Measurements from ENCODE around the gene PDE6G. TPM values are rescaled to one million over a fixed set of nuclear protein-coding genes. Genes with fewer than 3 reads are reported as not detected.

The PDE6G gene
- total RNA-seq, 1 donor from 2014 or later: not detected

DNA sequence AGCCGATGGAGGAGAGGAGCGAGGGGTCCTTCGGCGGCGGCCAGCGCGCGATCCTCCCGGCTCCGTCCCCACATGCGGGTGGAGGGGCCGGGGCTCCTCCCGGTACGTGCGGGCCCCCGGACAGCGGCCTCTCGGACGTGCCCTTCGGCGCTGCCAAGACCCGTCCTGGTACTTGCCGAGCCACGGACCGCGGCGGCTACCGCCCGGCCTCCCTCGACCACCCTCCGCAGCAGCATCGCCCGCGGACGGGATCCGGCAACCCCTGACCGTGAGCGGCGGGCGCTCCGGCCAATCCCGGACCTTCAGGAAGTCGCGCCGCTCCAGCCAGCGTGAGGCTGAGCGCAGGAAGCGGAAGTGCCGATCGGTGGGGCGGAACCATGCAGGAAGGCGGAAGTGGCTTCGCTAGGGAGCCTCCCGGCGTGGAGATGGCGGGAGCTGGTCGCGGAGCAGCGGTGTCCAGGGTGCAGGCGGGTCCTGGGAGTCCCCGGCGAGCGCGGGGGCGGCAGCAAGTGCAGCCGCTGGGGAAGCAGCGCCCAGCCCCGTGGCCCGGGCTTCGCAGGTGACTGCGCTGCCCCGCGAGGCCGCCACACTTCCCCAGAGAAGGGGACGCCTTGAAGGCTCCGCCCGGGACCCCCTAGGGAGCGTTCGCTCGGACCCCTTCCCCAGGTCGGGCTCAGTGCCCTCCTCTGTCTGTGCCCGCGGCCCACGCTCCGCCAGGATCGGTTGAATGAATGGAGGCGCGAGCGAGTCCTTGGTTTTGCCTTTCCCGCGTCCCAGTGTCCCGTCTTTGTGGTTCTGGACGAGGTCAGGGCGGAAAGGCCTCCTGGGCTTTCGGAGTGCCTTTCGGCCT lies 10.2 kb upstream of the PDE6G start, which contains the start of the genes CCDC137 and OXLD1:
CCDC137 (plus strand) TSS at position 396 of the 850 bp plus-strand sequence; CDS start at position 426, 30 bp downstream.
OXLD1 (minus strand) TSS at position 264 of the 850 bp plus-strand sequence; CDS start at position 236, 28 bp downstream.
- intact Hi-C loops (cut with DNase I): loop anchor here (2.0 kb wide), 1 partner anchor 30 kb away; the partner anchor contains the start of genes NPLOC4 and TSPAN10
- DNase-seq (ENCODE audit: low spot score): peak; percentile 97

DNA sequence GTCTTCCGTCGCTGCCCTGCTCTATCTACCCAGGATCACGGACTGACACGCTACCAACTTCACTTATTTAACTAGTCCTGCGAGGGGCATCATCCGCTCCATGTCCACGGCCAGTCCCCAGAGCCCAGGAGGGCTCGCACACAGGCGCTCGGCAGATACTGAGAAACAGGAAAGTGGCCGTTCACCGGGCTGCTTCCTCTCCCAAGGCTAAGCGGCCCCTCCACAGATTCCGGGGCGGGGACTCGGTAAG lies 9.7 kb upstream of the PDE6G start:
- no peak for DNase-seq (ENCODE audit: low spot score)
- intact Hi-C loops (cut with DNase I): loop anchor here (2.0 kb wide), 1 partner anchor 29 kb away; the partner anchor contains the start of genes NPLOC4 and TSPAN10

DNA sequence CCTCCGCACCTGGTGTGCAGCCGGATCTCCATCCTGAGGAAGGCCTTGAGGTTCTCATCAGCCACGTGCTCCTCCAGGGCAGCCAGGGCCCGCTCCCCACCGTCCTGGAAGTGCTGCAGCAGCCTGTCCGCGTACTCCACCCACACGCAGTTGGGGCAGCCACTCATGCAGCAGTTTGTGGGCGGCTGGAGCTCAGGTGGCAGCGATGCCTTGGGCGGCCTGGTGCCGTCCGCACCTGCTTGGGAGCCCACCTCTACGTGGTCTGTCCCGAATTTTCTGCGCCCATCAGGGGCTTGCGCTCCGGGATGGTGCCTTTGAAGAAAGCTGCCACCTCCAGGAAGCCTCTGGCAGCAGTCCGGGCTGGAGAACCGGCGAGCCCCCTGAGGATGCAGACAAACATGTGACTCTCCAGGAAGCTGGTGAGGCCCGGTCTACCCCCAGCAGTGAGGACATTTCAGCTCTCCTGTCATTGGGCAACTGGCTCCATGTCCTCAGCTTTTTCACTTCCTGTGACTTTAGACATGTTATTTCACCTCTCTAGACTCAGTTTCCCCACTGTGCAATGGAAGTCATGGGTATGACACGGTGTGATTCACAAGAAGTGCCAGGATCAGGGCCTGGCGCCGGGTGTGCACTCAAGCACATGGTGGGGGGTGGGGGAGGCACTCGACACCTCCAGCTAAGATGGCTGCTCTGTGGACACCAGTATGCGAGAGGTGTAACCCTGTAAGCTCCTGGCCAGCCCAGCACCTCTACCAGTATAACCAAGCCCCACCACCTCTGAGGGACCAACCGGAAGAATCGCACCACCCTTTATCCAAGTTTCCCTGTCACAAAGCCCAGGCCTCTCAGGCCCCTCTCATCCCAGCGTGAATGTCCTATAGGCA lies 9.1 kb upstream of the PDE6G start:
- intact Hi-C loops (cut with DNase I): loop anchor here (2.0 kb wide), 1 partner anchor 29 kb away; the partner anchor contains the start of genes NPLOC4 and TSPAN10
- DNase-seq (ENCODE audit: low spot score): no peak

DNA sequence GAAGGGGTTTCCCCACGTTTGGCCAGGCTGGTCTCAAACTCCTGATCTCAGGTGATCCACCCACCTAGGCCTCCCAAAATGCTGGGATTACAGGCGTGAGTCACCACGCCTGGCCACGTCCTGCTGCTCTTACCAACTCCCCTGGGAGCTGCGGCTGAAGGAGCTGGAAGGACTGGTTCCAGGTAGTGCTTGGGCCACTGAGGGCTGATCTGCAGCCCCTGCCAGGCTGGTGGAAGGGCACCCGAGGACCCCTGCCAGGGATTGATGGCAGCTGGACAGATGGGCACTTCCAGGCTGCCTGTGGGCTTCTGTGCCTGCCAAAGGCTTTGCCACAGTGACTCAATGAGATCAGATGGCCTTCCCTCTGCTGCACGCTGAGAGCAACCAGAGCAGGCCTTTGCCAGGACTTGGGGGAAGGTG lies 7.7 kb upstream of the PDE6G start:
- intact Hi-C loops (cut with DNase I): no loop called here
- DNase-seq (ENCODE audit: low spot score): no peak

DNA sequence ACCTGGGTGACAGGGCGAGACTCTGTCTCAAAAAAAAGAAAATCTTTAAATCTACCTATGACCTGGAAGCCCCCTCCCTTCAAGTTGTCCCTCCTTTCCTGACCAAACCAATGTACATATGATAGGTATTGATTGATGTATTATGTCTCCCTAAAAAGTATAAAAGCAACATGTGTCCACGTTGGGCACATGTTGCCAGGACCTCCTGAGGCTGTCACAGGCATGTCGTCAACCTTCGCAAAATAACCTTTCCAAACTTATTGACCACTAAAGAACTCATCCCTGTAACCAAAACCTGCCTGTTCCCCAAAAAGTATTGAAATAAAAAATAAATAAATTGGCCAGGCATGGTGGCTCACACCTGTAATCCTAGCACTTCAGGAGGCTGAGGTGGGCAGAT lies 5.7 kb upstream of the PDE6G start:
- intact Hi-C loops (cut with DNase I): no loop called here
- no peak for DNase-seq (ENCODE audit: low spot score)

DNA sequence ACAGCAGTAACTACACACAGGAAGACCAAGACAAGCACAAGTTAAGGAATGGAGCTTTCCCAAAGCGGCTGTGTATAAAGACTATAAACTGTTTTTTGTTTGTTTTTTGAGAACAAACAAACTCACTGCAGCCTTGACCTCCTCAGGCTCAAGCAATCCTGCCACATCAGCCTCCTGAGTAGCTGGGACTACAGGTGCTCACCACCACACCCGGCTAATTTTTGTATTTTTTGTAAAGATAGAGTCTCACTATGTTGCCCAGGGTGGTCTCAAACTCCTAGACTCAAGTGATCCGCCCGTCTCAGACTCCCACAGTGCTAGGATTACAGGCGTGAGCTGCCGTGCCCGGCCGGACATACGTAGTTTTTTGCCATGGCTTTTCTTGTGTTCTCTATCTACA lies 4.1 kb upstream of the PDE6G start:
- intact Hi-C loops (cut with DNase I): no loop called here
- no peak for DNase-seq (ENCODE audit: low spot score)

DNA sequence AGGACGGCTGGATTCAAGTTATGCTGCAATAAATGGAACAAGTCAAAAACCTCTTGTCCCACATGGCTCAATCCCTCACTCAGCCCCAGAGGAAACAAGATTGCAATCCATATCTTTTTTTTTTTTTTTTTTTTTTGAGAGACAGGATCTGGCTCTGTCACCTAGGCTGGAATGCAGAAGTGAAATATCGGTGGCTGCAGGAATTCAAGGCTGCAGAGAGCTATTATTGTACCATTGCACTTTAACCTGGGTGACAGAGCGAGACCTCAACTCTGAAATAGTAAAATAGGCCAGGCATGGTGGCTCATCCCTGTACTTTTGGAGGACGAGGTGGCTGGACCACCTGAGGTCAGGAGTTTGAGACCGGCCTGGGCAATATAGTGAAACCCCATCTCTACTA lies 2.7 kb upstream of the PDE6G start:
- no peak for DNase-seq (ENCODE audit: low spot score)
- intact Hi-C loops (cut with DNase I): no loop called here

DNA sequence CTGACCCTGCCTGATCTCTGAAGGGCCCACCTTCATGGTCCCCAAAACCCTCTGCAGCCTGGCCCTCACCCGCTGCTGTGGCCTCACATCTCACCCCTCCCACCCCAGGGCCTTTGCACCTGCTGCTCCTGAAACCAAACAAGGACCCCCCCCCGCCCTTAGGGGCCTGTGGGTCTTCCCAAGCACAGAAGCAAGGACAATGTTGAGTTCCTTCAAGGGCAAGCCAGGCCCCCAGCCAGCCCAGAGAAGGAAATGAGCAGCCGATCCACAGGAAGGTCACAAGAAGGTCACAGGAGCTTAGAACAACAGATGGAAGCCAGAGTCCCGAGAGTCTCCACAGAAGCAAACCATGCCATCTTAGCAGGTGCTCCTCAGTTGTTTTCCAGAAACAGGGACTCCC lies 493 bp upstream of the PDE6G start:
- intact Hi-C loops (cut with DNase I): no loop called here
- no peak for DNase-seq (ENCODE audit: low spot score)

DNA sequence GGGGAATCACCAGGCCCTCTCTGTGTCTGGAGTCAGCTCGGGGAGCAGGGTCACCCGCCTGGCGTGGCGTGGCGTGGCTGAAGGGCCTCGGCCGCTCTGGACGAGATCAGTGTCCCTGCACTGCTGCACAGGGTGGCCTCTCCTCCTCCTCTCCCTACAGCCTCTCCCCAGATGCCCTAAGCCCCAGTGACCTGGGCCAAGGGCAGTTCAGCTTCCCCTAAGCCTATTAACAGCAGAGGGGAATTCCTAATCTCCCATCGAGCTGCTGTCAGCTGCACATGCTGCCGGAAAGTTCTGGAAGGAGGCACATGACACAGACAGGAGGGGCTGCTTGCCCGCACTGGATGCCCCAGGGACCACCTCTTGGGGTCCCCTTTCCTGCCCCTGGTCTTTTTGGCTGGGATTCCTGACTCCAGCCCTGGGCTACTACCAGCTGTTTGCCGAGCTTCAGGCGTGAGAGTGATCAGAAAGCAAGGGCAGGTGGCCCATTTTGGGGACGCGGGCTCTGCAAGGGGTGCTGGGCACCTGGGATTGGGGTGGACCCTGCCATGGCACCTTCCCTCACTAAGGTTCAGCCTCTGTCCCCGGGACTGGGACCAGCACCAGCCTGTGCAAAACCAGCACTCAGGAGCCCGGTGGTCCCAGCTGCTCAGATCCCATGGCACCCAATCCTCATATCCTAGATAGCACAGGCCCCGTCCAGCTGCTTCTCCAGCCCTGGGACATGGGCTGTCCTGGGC lies 794 bp downstream of the PDE6G start:
- intact Hi-C loops (cut with DNase I): no loop called here

DNA sequence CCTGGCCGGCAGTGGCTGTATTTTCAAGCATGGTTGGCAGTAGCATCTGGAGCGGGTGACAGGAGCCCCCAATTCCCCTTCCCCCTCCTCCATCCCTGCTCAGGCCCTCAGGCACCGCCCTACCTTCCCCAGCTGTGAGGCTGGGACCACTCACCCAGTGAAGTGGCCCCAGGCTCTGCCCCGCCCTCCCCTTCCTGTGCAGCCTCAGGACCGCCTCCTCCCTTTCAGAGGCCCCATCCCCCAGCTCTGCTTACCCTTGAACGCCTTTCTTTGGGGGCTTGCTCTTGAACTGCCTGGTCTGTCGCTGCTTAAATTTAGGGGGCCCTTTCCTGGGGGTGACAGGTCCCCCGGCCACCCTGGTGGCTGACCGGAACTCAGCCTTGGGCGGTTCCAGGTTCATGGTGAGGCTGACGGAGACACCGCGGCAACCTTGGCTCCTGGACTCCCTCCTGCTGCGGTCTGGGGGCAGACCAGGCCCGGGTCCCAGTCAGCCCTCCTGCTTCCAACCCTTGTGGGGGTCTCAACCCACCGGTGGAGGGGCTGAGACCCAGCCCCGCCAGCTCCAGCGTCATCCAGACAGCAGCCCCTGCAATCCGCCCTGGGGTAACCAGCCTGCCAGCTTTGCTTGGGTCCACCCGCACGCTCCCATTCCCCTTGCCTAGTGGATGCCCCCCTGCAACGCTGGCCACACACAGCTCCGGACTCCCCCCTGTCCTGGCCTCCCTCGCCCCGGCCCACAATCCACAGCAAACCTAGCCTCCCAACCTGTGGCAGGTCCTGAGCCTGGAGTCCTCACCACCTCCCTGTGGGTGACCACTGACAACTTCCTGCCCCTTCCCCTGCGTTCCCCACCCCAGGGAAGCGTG lies 3.2 kb downstream of the PDE6G start:
- no peak for DNase-seq (ENCODE audit: low spot score)
- intact Hi-C loops (cut with DNase I): no loop called here

More for the DNA sequence above, 794 bp downstream of the PDE6G start:
- no peak for DNase-seq (ENCODE audit: low spot score)

DNA sequence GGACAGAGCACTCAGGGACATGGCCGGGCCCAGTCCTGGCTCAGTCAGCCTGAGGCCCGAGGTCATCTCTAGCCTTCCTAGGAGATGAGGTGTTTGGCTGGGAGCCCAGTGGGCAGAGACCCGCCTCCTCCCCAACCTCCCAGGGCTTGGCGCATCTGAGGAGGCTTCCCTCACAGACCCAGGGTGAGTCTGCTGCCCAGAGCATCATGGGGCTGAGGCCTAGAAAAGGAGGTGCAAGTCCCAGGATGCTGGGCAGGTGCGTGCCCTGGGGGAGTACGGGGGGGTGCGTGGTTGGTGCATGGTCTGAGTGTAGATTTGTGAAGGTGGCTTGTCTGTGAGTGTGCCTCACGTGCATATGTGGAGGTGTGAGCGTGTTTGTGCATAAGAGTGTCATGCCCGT lies 4.7 kb downstream of the PDE6G start:
- DNase-seq (ENCODE audit: low spot score): no peak
- intact Hi-C loops (cut with DNase I): no loop called here

DNA sequence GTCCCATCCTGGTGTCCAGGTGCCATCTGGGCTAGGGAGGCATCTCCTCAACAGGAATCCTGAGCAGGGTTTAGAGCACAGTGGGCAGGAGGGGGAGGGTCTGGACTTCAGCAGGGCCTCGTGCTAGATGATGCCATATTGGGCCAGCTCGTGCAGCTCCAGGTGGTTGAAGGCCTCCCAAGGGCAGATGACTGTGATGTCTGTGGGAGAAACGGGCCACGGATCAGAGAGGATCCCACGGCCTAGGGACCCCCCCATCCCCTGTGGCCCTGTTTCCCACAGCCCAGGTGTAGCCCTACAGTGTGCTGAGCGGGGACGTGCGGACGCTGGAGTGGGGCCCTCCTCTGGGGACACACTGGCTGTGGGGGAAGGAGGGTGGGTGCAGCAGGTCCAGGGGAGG lies 5.4 kb downstream of the PDE6G start:
- intact Hi-C loops (cut with DNase I): no loop called here
- no peak for DNase-seq (ENCODE audit: low spot score)

DNA sequence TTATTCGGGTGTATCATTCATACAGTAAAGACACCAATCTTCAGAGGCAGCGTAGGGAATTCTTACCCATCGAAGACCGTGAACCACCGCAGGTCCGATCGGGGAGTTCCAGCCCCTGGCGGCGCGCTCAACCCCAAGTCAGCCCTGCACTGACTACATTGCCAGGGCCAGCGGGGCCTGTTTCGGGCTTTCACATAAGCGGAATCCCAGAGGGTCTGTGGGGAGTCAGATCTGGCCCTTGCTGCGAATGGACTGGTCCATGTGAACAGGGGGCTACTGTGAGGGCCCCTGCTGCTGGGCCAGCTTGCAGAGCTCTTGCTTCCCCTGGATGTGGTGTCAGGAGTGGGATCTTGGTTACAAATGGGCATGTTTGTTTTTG lies 7.6 kb downstream of the PDE6G start:
- DNase-seq (ENCODE audit: low spot score): no peak
- intact Hi-C loops (cut with DNase I): no loop called here

DNA sequence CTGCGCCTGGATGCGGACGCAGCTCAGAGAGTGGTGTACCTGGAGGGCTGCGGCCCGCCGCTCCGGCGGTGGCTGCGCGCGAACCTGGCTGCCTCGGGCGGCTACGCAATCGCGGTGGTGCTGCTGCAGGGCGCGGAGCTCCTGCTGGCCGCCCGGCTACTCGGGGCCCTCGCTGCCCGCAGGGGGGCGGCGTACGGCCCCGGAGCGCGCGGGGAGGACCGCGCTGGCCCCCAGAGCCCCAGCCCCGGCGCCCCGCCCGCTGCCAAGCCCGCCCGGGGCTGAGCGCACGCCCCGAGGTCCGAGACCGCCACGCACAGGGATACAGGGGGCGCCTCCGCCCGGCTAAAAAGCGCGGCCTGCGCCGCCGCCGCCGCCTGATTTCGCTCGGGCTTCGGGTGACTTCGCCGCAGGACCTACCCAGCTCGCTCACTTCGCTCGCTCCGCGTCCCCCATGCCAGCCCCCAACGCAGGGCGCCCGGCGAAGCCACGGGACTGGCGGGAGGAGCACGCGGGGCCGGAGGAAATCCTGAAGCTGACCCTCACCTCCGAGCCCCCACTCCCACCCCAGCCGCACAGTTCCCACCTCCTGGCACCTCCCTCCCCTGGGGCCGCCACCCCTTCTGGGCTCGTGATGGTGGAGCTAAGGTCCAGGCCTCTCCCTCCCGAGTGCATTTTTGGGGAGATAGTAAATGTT lies 8.2 kb downstream of the PDE6G start:
- intact Hi-C loops (cut with DNase I): no loop called here
- DNase-seq (ENCODE audit: low spot score): no peak

DNA sequence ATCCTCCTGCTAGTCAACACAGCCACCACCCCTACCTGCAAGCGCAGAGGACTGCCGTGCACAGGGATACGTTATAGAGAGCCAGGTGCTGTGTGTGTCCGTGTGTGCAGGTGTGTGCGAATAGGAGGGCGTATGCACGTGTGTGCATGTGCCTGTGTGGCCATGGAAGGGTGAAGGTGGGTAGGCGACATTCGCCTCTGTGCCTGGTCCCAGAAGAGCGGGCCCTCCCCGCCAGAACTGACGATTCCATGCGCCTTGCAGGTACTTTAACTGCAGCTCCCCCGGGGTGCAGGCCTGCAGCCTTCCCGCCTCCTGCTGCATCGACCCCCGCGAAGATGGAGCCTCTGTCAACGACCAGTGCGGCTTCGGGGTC lies 8.7 kb downstream of the PDE6G start:
- intact Hi-C loops (cut with DNase I): no loop called here
- no peak for DNase-seq (ENCODE audit: low spot score)

DNA sequence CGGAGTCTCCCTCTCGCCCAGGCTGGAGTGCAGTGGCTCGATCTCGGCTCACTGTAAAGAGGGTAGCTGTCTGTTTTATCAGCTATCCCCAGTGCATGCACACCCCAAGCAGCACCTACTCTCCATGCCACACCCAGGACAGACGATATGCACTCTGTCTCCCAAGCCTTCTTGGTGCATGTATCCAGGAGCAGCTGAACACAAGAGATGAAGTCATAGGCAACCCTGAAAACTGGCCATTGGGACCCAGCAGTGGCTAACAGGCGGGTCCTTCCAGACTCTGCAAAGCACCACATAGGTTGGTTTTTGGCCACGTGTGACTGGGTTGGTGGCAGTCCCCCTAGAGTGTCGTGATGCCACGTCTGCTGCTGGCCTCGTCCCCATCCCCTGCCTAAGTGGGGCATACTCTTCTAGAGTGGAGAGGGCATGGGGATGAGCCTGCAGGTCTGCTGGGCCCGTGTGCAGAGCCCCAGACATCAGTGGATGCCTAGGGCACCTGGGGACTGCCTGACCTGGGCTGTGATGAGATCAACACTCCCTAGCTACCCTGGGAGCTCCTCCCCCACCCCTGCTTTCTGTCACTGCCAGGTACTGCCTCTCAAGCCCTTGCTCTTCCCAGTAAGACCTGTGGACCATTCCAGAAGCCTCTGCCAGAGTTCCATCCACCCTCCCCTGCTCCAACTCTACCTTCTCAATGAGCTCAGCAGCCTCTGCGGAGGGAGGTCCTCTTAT lies 9.3 kb downstream of the PDE6G start:
- intact Hi-C loops (cut with DNase I): no loop called here
- DNase-seq (ENCODE audit: low spot score): no peak

DNA sequence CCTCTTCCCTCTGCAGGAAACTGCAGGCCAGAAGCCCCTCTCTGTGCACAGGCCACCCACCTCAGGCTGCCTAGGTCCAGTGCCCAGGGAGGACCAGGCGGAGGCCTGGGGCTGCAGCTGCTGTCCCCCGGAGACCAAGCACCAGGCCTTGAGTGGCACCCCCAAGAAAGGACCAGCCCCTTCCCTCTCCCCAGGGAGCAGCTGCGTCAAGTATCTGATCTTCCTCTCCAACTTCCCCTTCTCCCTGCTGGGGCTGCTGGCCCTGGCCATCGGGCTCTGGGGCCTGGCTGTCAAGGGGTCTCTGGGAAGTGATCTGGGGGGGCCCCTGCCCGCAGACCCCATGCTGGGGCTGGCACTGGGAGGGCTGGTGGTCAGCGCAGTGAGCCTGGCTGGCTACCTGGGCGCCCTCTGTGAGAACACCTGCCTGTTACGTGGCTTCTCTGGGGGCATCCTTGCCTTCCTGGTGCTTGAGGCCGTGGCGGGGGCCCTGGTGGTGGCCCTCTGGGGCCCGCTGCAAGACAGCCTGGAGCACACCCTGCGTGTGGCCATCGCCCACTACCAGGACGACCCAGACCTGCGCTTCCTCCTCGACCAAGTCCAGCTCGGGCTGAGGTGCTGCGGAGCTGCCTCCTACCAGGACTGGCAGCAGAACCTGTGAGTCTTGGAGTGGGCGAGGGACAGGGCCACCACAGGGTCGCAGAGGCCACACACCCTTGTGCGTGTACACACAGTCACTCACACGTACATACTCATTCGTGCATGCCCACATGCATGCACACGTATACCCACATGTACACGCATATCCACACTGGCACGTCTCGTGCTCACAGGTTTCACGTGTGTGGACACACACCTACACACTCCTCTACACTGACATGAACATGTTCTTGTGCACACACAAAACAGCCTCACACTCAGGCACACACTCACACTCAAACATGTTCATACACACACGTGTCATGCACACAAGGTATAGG lies 11.1 kb downstream of the PDE6G start:
- DNase-seq (ENCODE audit: low spot score): no peak
- intact Hi-C loops (cut with DNase I): no loop called here

Measured in cardiac septum (tissue), 1 donor.